Medulla oblongata (tissue), 1 donor: ENCODE measurements around the gene LCA5L.
"Not testable (repeated sequence)": the region's sequence is repeated elsewhere in the genome, so short reads cannot be mapped to it uniquely, and the experiment has no call there.

Experiments used
- DNase-seq: peaks from one replicate; pipeline ENCODE4 v3.0.0-alpha.2; 2015; ENCODE audit errors: extremely low spot score

The LCA5L gene

DNA sequence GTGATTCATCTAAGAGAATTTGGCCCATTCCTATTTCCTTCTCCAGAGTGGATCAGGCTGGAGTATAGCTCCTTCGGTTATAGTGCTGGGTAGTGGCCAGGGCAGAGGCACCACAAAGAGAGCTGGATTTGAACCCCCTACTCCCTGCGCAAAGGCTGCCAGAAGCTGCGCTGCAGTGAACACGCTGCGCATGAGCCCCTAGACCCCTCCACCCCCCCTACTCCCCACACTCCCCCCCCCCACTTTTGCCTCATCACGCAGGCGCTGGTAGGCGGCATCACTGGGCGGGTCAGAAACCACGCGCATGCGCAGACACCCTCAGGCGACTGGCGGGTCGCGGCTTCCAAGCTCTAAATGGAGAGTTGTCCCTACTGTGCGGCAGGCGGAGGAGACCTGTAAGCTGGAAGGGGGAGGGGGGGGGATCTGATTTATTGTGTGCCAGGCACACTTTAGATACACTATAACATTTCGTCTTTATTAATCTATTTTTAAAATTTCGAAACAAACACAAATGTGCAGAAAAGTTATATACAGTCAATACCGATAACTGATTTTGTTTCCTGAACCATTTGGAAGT lies 58.0 kb downstream of the LCA5L start:
- DNase-seq: peak; percentile 92

- no peak for DNase-seq
These were observed 58.7 kb downstream of the LCA5L start for GRCh38 chr21:39386899-39387298.

DNA sequence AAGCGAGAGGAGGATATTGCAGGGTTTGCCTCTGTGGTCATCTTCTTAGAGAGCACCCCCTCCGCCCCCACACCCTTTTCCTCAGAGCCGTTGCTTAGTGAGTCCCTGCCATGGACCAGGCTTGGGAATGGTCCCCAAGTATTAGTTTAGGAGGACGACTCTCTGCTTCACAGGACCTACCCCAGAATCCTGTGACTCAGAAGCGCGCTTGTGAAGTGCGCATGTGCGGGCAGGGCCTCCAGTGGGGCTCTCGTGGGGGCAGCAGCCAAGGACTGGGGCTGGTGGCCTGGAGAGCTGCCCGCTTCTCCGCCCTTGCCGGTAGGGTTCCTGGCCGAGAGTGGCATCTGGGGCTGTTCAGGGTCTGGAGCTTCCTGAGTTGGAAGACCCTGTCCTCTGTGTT lies 59.4 kb downstream of the LCA5L start:
- DNase-seq: peak; percentile 36

GRCh38 chr21:39385299-39386145 lies 60.1 kb downstream of the LCA5L start:
- peak; percentile 89 for DNase-seq

DNA sequence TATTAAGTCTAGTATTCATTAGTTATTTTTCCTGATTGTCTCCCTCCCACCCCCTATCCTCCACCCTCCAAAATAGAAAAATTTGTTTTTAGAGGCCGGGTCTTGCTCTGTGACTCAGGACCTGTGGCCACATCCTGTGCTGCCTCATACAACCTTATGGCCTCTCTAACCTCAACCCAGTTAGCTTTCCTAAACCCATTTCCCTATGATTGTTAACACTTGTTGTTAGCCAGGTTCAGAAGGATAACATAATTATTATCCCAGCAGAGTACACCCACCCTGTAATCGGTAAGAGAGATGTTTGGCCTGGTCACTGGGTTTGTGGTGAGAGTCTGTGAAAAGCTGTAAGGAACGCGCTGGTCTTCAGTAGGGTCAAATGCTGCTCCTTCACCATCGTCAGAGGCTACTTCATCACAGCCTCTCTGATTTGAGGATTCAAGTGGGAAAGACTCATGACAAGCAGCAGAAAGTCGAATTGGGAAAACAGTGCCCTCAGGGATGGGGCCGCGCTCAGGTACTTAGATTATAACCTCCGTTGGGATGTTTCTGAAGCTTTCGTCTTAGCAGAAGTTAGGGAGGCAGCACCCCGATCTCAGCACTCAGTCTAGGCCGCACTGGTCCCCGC lies 60.8 kb downstream of the LCA5L start:
- DNase-seq: no peak

GRCh38 chr21:39382096-39382495 lies 63.5 kb downstream of the LCA5L start:
- not testable (repeated sequence) for DNase-seq

GRCh38 chr21:39381009-39381408 lies 64.6 kb downstream of the LCA5L start:
- DNase-seq: peak; percentile 10

DNA sequence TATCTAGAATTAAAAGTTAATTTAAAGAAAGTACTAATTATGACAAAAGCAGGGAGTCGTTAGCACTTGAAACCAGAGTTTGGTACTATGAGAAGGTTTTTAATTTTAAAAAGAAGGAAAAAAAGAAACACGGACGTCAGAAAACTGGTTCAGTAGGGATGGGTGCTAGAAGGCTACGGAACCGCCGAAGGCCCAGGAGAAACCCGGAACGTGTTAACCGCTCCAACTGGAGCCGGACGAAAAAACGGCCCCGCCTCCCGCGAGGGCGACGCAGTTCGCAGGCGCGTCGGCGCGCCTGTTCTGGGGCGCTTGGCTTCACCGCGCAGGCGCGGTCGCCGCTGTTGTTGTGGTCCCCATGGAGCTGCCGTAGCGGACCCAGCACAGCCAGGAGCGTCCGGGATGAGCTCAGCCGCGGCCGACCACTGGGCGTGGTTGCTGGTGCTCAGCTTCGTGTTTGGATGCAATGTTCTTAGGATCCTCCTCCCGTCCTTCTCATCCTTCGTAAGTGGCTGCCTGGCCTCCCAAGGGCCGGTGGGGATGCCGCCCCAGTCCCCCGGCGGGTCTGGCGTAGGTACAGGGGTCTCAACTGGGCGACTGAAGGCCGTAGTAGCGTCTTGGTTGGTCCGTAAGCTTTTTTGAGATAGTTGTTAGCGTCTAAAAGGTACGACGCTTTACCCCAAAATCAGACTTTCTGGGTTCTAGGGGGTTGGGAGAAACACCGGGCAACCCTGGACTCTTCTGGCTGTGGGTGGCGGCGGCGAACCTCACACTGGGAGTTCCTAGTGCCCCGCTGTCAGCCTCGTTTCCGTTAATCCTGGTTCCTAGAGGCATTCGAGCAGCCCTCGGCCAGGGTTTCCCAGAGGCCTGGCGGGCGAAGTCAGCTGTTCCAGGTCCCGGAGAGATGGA lies 65.3 kb downstream of the LCA5L start:
- DNase-seq: peak; percentile 92

- no peak for DNase-seq
These were observed 68.0 kb downstream of the LCA5L start for GRCh38 chr21:39377444-39378050.

GRCh38 chr21:39375446-39375845 lies 70.1 kb downstream of the LCA5L start:
- no peak for DNase-seq

DNA sequence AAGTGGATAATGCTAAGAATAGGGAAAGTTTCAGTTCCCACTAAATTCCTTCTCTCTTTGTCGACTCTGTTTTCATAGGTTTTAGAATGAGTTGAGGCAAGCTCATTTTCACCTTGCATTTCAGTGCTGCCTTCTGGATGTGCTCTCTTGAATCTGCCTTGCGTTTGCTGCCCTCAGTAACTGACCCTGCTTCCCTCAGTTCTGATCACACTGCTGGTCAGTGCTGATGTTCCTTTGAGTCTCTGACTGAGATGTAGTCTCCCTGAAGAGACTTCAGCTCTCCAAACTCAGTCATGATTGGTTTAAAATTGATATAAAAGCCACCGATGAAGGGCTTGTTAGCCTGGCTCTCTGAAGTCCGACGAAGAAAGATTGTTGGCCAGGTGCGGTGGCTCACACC lies 71.5 kb downstream of the LCA5L start:
- DNase-seq: no peak

DNA sequence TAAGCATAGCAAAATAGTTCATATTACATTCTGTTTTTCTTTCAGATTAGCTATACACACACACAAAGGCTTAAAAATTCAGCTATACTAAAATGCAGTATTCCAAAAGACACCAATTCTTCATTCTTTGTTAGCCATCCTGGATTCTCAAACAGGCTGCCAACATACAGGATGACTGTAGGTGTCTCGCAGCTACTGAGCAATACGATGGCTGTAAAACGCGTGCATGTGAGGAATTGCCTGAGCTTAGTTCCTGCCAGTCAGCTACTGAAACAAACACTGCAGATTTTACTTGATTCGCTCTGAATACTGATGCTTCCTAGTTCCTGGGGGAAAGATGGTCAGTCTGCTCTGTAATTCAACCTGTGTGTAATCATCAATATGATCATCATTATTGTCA lies 71.9 kb downstream of the LCA5L start:
- DNase-seq: peak; percentile 32

GRCh38 chr21:39369896-39370288 lies 75.7 kb downstream of the LCA5L start:
- DNase-seq: not testable (repeated sequence)

- DNase-seq: no peak
These were observed 77.8 kb downstream of the LCA5L start for GRCh38 chr21:39367783-39368182.

- no peak for DNase-seq
These were observed 79.0 kb downstream of the LCA5L start for GRCh38 chr21:39366563-39366962.

GRCh38 chr21:39364949-39365348 lies 80.6 kb downstream of the LCA5L start:
- no peak for DNase-seq

- no peak for DNase-seq
These were observed 81.7 kb downstream of the LCA5L start for GRCh38 chr21:39363607-39364555.

- no peak for DNase-seq
These were observed 82.8 kb downstream of the LCA5L start for GRCh38 chr21:39362733-39363132.

GRCh38 chr21:39359382-39359781 lies 86.2 kb downstream of the LCA5L start:
- no peak for DNase-seq
